ENCODE data around the gene RGP1.
A peak's percentile ranks its signal among the peaks of the same experiment; 100 is the strongest.

The RGP1 gene

GRCh38 chr9:35746583-35746982 is 2.5 kb upstream of the RGP1 start:
- no peak for DNase-seq

GRCh38 chr9:35748242-35748857 is 737 bp upstream of the RGP1 start:
- DNase-seq, result no peak

- DNase-seq, result peak; percentile 41
These were observed 598 bp downstream of the RGP1 start for GRCh38 chr9:35749515-35750255.

- no peak for DNase-seq
These were observed 1.1 kb downstream of the RGP1 start for GRCh38 chr9:35750256-35750531.

- DNase-seq, result no peak
These were observed 4.4 kb downstream of the RGP1 start for GRCh38 chr9:35753466-35753865.

- no peak for DNase-seq
These were observed 5.2 kb downstream of the RGP1 start, which contains the start of gene MSMP for GRCh38 chr9:35754264-35754663. TSS of gene MSMP (minus strand) at chr9:35754276. CDS start at chr9:35754129, 147 bp downstream.

- DNase-seq, result no peak
These were observed 6.0 kb downstream of the RGP1 start for GRCh38 chr9:35755071-35755470.

- peak; percentile 69 for DNase-seq
These were observed 7.5 kb downstream of the RGP1 start for GRCh38 chr9:35756275-35757225.

GRCh38 chr9:35757226-35757891 is 8.3 kb downstream of the RGP1 start:
- DNase-seq, result no peak

- no peak for DNase-seq
These were observed 8.8 kb downstream of the RGP1 start for GRCh38 chr9:35757892-35758275.

- no peak for DNase-seq
These were observed 9.5 kb downstream of the RGP1 start for GRCh38 chr9:35758475-35759050.

- DNase-seq, result no peak
These were observed 10.7 kb downstream of the RGP1 start for GRCh38 chr9:35759795-35760194.

GRCh38 chr9:35760651-35761050 is 11.6 kb downstream of the RGP1 start:
- DNase-seq, result no peak

GRCh38 chr9:35763181-35763580 is 14.1 kb downstream of the RGP1 start:
- DNase-seq, result no peak

- DNase-seq, result no peak
These were observed 14.7 kb downstream of the RGP1 start for GRCh38 chr9:35763803-35764202.

- no peak for DNase-seq
These were observed 17.9 kb downstream of the RGP1 start for GRCh38 chr9:35766997-35767396.

- no peak for DNase-seq
These were observed 18.4 kb downstream of the RGP1 start for GRCh38 chr9:35767458-35767857.

GRCh38 chr9:35769763-35770162 is 20.7 kb downstream of the RGP1 start:
- DNase-seq, result no peak

- no peak for DNase-seq
These were observed 22.0 kb downstream of the RGP1 start for GRCh38 chr9:35771075-35771433.

- DNase-seq, result no peak
These were observed 22.4 kb downstream of the RGP1 start for GRCh38 chr9:35771534-35771933.

GRCh38 chr9:35771943-35772342 is 22.9 kb downstream of the RGP1 start:
- no peak for DNase-seq

GRCh38 chr9:35774907-35775635 is 26.0 kb downstream of the RGP1 start:
- DNase-seq, result no peak
